Activated T-helper 1 cell treated with anti-CD3 and anti-CD28 coated beads, Interleukin-2, amount 50 U/mL, for 16 hours (primary cell): ENCODE measurements around the gene WAC.
A peak's percentile ranks its signal among the peaks of the same experiment; 100 is the strongest.

Source experiments
- DNase-seq, 2 donors: peaks; one replicate each; pipeline ENCODE4 v3.0.0-alpha.2; 2020; ENCODE audit warnings: low read depth in 1 of 2, low spot score in 1 of 2

Gene WAC

GRCh38 chr10:28664369-28664740, 131.4 kb downstream of the WAC start:
- DNase-seq, result no peak

- DNase-seq, result no peak
Measured at GRCh38 chr10:28666751-28667467, 134.0 kb downstream of the WAC start.

- DNase-seq, result peak in 1 of 2 donors; percentile 24
Measured at GRCh38 chr10:28668363-28669226, 135.7 kb downstream of the WAC start.

GRCh38 chr10:28669227-28670173, 136.6 kb downstream of the WAC start:
- DNase-seq, result no peak
